ENCODE measurements around the gene FAM149B1. TPM values are rescaled to one million over a fixed set of nuclear protein-coding genes. Genes with fewer than 3 reads are reported as not detected.

FAM149B1 gene
- total RNA-seq, 4 donors from 2014 or later: 7.4 to 21.6 (median 13.2) TPM

- no peak for TF ChIP-seq CTCF (IDR thresholded peaks at IDR 0.05)
- TF ChIP-seq POLR2A (IDR thresholded peaks at IDR 0.05): no peak
- Histone ChIP-seq H3K4me1 (no peaks in the 10 kb centered on the region), H3K4me3 (no peak overlapping the region), H3K27ac (no peak overlapping the region), H3K36me3 (peaks cover 0 to 10% (median 0%) of the 10 kb centered on the region in 3 donors), H3K9me3 (no peaks in the 10 kb centered on the region), H3K27me3 (no peaks in the 10 kb centered on the region)
- DNase-seq: no peak
Measured at GRCh38 chr10:73210395-73211105, 42.6 kb downstream of the FAM149B1 start.

GRCh38 chr10:73211106-73211811 lies 43.3 kb downstream of the FAM149B1 start:
- Histone ChIP-seq H3K36me3 (peaks cover 0 to 10% (median 0%) of the 10 kb centered on the region in 3 donors), H3K9me3 (no peaks in the 10 kb centered on the region), H3K27me3 (no peaks in the 10 kb centered on the region), H3K4me3 (no peak overlapping the region), H3K4me1 (no peaks in the 10 kb centered on the region), H3K27ac (no peak overlapping the region)
- DNase-seq: no peak
- no peak for TF ChIP-seq CTCF (IDR thresholded peaks at IDR 0.05)
- no peak for TF ChIP-seq POLR2A (IDR thresholded peaks at IDR 0.05)

- H3K27me3 ChIP-seq: no peaks in the 10 kb centered on the region
- TF ChIP-seq CTCF (IDR thresholded peaks at IDR 0.05): no peak
- no peak for TF ChIP-seq POLR2A (IDR thresholded peaks at IDR 0.05)
- H3K4me1 ChIP-seq: no peaks in the 10 kb centered on the region
- no peak for DNase-seq
- H3K9me3 ChIP-seq: no peaks in the 10 kb centered on the region
- H3K4me3 ChIP-seq: no peak overlapping the region
- no peak overlapping the region for H3K27ac ChIP-seq
- peaks cover 0 to 10% (median 0%) of the 10 kb centered on the region in 3 donors for H3K36me3 ChIP-seq
Measured at GRCh38 chr10:73215749-73216148, 47.8 kb downstream of the FAM149B1 start.

GRCh38 chr10:73217628-73218027 lies 49.7 kb downstream of the FAM149B1 start:
- DNase-seq: no peak
- no peak overlapping the region for H3K27ac ChIP-seq
- no peaks in the 10 kb centered on the region for H3K9me3 ChIP-seq
- TF ChIP-seq CTCF (IDR thresholded peaks at IDR 0.05) (no peak), POLR2A (IDR thresholded peaks at IDR 0.05) (no peak)
- H3K4me1 ChIP-seq: no peaks in the 10 kb centered on the region
- no peaks in the 10 kb centered on the region for H3K27me3 ChIP-seq
- no peak overlapping the region for H3K4me3 ChIP-seq
- H3K36me3 ChIP-seq: peaks cover 0 to 10% (median 0%) of the 10 kb centered on the region in 3 donors

GRCh38 chr10:73218431-73219191 lies 50.7 kb downstream of the FAM149B1 start:
- H3K4me3 ChIP-seq: no peak overlapping the region
- no peak overlapping the region for H3K27ac ChIP-seq
- TF ChIP-seq CTCF (IDR thresholded peaks at IDR 0.05) (peak in 1 of 6 experiments; percentile 24), POLR2A (IDR thresholded peaks at IDR 0.05) (no peak)
- H3K9me3 ChIP-seq: no peaks in the 10 kb centered on the region
- H3K27me3 ChIP-seq: no peaks in the 10 kb centered on the region
- DNase-seq: no peak
- no peaks in the 10 kb centered on the region for H3K4me1 ChIP-seq
- H3K36me3 ChIP-seq: peaks cover 0 to 10% (median 0%) of the 10 kb centered on the region in 3 donors

Data from Peyer's patch (tissue), 4 donors.